Kidney epithelial cell (primary cell): Measurements from ENCODE around the gene ZSCAN12. TPM values are rescaled to one million over a fixed set of nuclear protein-coding genes. Genes with fewer than 3 reads are reported as not detected.

ENCODE experiments used
- DNase-seq: peaks from one replicate; pipeline ENCODE4 v3.0.0-alpha.2; 2010; ENCODE audit warnings: low read depth
- H3K27me3 ChIP-seq: 2 replicates; pipeline ENCODE4 v1.6.0; 2011; ENCODE audit warnings: low read length; ENCODE audit not compliant: control insufficient read depth, insufficient read depth
- H3K36me3 ChIP-seq: 2 replicates; pipeline ENCODE4 v1.5.1; 2011; ENCODE audit warnings: low read length; ENCODE audit not compliant: control insufficient read depth, insufficient read depth
- H3K4me3 ChIP-seq: 2 replicates; pipeline ENCODE4 v1.5.1; 2011; ENCODE audit warnings: low read depth, mild to moderate bottlenecking, control low read depth, low read length
- CTCF ChIP-seq: IDR thresholded peaks from 2 replicates; pipeline ENCODE4 v1.5.1; 2011; ENCODE audit warnings: mild to moderate bottlenecking, moderate library complexity, low read length, control low read depth, inconsistent platforms; ENCODE audit not compliant: insufficient read depth, poor library complexity, severe bottlenecking
- total RNA-seq: library from RNA; depleted of rRNA; stranded (reverse); fragments of >200 nt; gene quantifications from 2 replicates; pipeline ENCODE4 v1.2.3, GENCODE V29; 2015

ZSCAN12 gene
- total RNA-seq, 1 donor from 2014 or later, result 6.7 TPM

- H3K36me3 ChIP-seq, result no peaks in the 10 kb centered on the region
- TF ChIP-seq CTCF, result no peak
- H3K27me3 ChIP-seq, result no peaks in the 10 kb centered on the region
- no peak for DNase-seq
- no peak overlapping the region for H3K4me3 ChIP-seq
These were observed 2.6 kb upstream of the ZSCAN12 start for GRCh38 chr6:28402197-28402596.

GRCh38 chr6:28401172-28401571 is 1.6 kb upstream of the ZSCAN12 start:
- Histone ChIP-seq H3K27me3 (no peaks in the 10 kb centered on the region), H3K36me3 (no peaks in the 10 kb centered on the region), H3K4me3 (no peak overlapping the region)
- TF ChIP-seq CTCF, result no peak
- DNase-seq, result no peak

- no peak for DNase-seq
- TF ChIP-seq CTCF, result no peak
- peak overlapping the region; percentile 83 for H3K4me3 ChIP-seq
These were observed 540 bp upstream of the ZSCAN12 start for GRCh38 chr6:28400122-28400451.

GRCh38 chr6:28395918-28396317 is 3.6 kb downstream of the ZSCAN12 start:
- DNase-seq, result no peak
- no peak for TF ChIP-seq CTCF
- H3K36me3 ChIP-seq, result peaks cover 3% of the 10 kb centered on the region
- no peak overlapping the region for H3K4me3 ChIP-seq
- no peaks in the 10 kb centered on the region for H3K27me3 ChIP-seq

More at GRCh38 chr6:28400122-28400451, 540 bp upstream of the ZSCAN12 start:
- H3K36me3 ChIP-seq, result no peaks in the 10 kb centered on the region
- no peaks in the 10 kb centered on the region for H3K27me3 ChIP-seq

- no peaks in the 10 kb centered on the region for H3K27me3 ChIP-seq
- no peak overlapping the region for H3K4me3 ChIP-seq
- peaks cover 3% of the 10 kb centered on the region for H3K36me3 ChIP-seq
- TF ChIP-seq CTCF, result no peak
- no peak for DNase-seq
These were observed 5.5 kb downstream of the ZSCAN12 start for GRCh38 chr6:28393912-28394662.

GRCh38 chr6:28390688-28391087 is 8.9 kb downstream of the ZSCAN12 start:
- DNase-seq, result no peak
- peaks cover 3% of the 10 kb centered on the region for H3K36me3 ChIP-seq
- H3K4me3 ChIP-seq, result no peak overlapping the region
- no peak for TF ChIP-seq CTCF
- H3K27me3 ChIP-seq, result no peaks in the 10 kb centered on the region
